Measurements from ENCODE around the gene IQSEC1. TPM values are rescaled to one million over a fixed set of nuclear protein-coding genes. Genes with fewer than 3 reads are reported as not detected.

Gene IQSEC1
- polyA plus RNA-seq, 1 donor (not counting 4 experiments of a cell fraction or from before 2014, with no cell fraction given) = 2.8 TPM

- DNase-seq (ENCODE audit: low read depth, low spot score) (no peak), FAIRE-seq (no peak)
- no peaks in the 10 kb centered on the region for H3K4me1 ChIP-seq (ENCODE audit: control insufficient read depth, extremely low read depth, insufficient read depth, low read length)
- no peaks in the 10 kb centered on the region for H3K27me3 ChIP-seq (ENCODE audit: control insufficient read depth, extremely low read depth, insufficient read depth, low read length)
- dilution Hi-C loops (cut with MboI; ENCODE audit: extremely low pct_ligation_motif_present, low sequenced_read_pairs) = no loop called here
- no peak overlapping the region for H3K27ac ChIP-seq (ENCODE audit: control insufficient read depth, insufficient read depth, low read length)
- TF ChIP-seq EZH2 (IDR thresholded peaks at IDR 0.05; ENCODE audit: low read length) (no peak), CTCF (optimal IDR thresholded peaks at IDR 0.05 in 1 of 3, IDR thresholded peaks at IDR 0.05 in 1 of 3, conservative IDR thresholded peaks at IDR 0.05 in 1 of 3; ENCODE audit: extremely low read depth in 1 of 3, insufficient read depth in 2 of 3, low read length in 3 of 3) (no peak)
- no peaks in the 10 kb centered on the region for H3K79me2 ChIP-seq (ENCODE audit: control insufficient read depth, insufficient read depth, low read length)
- no peak overlapping the region for H2AFZ ChIP-seq (ENCODE audit: control insufficient read depth, low read length)
- H3K4me3 ChIP-seq (ENCODE audit: control insufficient read depth in 2 of 3, extremely low read depth in 1 of 3, insufficient read depth in 2 of 3, low read depth in 1 of 3, low read length in 3 of 3) = no peak overlapping the region
- no peak overlapping the region for H3K9ac ChIP-seq (ENCODE audit: control insufficient read depth, extremely low read depth, insufficient read depth, low read length)
- no peaks in the 10 kb centered on the region for H3K36me3 ChIP-seq (ENCODE audit: control insufficient read depth in 2 of 2, extremely low read depth in 1 of 2, insufficient read depth in 2 of 2, low read length in 2 of 2)
- H3K9me3 ChIP-seq (ENCODE audit: control insufficient read depth, low read depth, low read length) = no peaks in the 10 kb centered on the region
- H3K4me2 ChIP-seq (ENCODE audit: control insufficient read depth, extremely low read depth, insufficient read depth, low read depth, low read length) = no peak overlapping the region
- H4K20me1 ChIP-seq (ENCODE audit: control insufficient read depth, extremely low read depth, insufficient read depth, low read length) = no peaks in the 10 kb centered on the region
- no peaks in the 10 kb centered on the region for H3K9me1 ChIP-seq (ENCODE audit: control insufficient read depth, extremely low read depth, insufficient read depth, low read length)
These were observed 14.2 kb upstream of the IQSEC1 start for GRCh38 chr3:13087320-13087990.

GRCh38 chr3:13086531-13086981 lies 13.3 kb upstream of the IQSEC1 start:
- no peak for TF ChIP-seq EZH2 (IDR thresholded peaks at IDR 0.05; ENCODE audit: low read length)
- no peak for TF ChIP-seq CTCF (optimal IDR thresholded peaks at IDR 0.05 in 1 of 3, IDR thresholded peaks at IDR 0.05 in 1 of 3, conservative IDR thresholded peaks at IDR 0.05 in 1 of 3; ENCODE audit: extremely low read depth in 1 of 3, insufficient read depth in 2 of 3, low read length in 3 of 3)
- DNase-seq (ENCODE audit: low read depth, low spot score) (no peak), FAIRE-seq (no peak)
- Histone ChIP-seq H3K79me2 (ENCODE audit: control insufficient read depth, insufficient read depth, low read length) (no peaks in the 10 kb centered on the region), H2AFZ (ENCODE audit: control insufficient read depth, low read length) (no peak overlapping the region), H3K36me3 (ENCODE audit: control insufficient read depth in 2 of 2, extremely low read depth in 1 of 2, insufficient read depth in 2 of 2, low read length in 2 of 2) (no peaks in the 10 kb centered on the region), H3K9me1 (ENCODE audit: control insufficient read depth, extremely low read depth, insufficient read depth, low read length) (no peaks in the 10 kb centered on the region), H4K20me1 (ENCODE audit: control insufficient read depth, extremely low read depth, insufficient read depth, low read length) (no peaks in the 10 kb centered on the region), H3K27me3 (ENCODE audit: control insufficient read depth, extremely low read depth, insufficient read depth, low read length) (no peaks in the 10 kb centered on the region), H3K9ac (ENCODE audit: control insufficient read depth, extremely low read depth, insufficient read depth, low read length) (no peak overlapping the region), H3K9me3 (ENCODE audit: control insufficient read depth, low read depth, low read length) (no peaks in the 10 kb centered on the region), H3K4me1 (ENCODE audit: control insufficient read depth, extremely low read depth, insufficient read depth, low read length) (no peaks in the 10 kb centered on the region), H3K4me3 (ENCODE audit: control insufficient read depth in 2 of 3, extremely low read depth in 1 of 3, insufficient read depth in 2 of 3, low read depth in 1 of 3, low read length in 3 of 3) (no peak overlapping the region), H3K4me2 (ENCODE audit: control insufficient read depth, extremely low read depth, insufficient read depth, low read depth, low read length) (no peak overlapping the region), H3K27ac (ENCODE audit: control insufficient read depth, insufficient read depth, low read length) (no peak overlapping the region)
- dilution Hi-C loops (cut with MboI; ENCODE audit: extremely low pct_ligation_motif_present, low sequenced_read_pairs) = no loop called here
